Measurements from ENCODE around the gene HACD4. TPM values are rescaled to one million over a fixed set of nuclear protein-coding genes. Genes with fewer than 3 reads are reported as not detected.
A peak's percentile ranks its signal among the peaks of the same experiment; 100 is the strongest.
"Not testable (repeated sequence)": the region's sequence is repeated elsewhere in the genome, so short reads cannot be mapped to it uniquely, and the experiment has no call there.

The HACD4 gene
- total and polyA plus RNA-seq, 2 of the 13 experiments (the other 11 are each of a cell fraction or from before 2014, with no cell fraction given): not detected

DNA sequence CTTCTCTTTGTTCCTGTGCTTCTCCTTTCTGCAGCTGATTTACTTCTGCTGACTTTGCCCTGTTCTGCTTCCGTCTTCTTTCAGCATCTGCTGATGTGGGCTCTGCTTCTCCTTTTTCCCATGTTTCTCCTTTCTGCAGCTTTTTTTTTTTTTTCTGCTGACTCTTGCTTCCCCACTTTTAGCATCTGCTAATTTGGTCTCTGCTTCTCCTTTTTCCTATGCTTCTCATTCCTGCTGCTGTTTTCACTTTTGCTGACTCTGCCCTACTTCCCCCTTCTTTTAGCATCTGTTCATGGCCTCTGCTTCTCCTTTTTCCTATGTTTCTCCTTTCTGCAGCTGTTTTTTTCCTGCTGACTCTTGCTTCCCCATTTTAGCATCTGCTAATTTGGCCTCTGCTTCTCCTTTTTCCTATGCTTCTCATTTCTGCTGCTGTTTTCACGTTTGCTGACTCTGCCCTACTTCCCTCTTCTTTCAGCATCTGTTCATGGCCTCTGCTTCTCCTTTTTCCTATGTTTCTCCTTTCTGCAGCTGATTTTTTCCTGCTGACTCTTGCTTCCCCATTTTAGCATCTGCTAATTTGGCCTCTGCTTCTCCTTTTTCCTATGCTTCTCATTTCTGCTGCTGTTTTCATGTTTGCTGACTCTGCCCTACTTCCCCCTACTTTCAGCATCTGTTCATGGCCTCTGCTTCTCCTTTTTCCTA lies 58.0 kb downstream of the HACD4 start:
- H4K20me1 ChIP-seq (ENCODE audit: insufficient read depth, low read length); H3K4me1 ChIP-seq (ENCODE audit: insufficient read depth, low read length); H3K9me3 ChIP-seq (ENCODE audit: low read length); H3K4me3 ChIP-seq (replicated peaks in 1 of 3; ENCODE audit: insufficient read depth in 1 of 3, low read depth in 2 of 3, low read length in 3 of 3); BruUV-seq (replicated peaks); intact Hi-C loops (cut with micrococcal nuclease; ENCODE audit: unreplicated experiment); H3K27me3 ChIP-seq (ENCODE audit: control insufficient read depth in 1 of 2, insufficient read depth in 2 of 2, low read length in 2 of 2); H3K9ac ChIP-seq (ENCODE audit: insufficient read depth, low read depth, low read length); ATAC-seq; CTCF ChIA-PET (ENCODE audit: low intra/inter-chr PET ratio, low total read pairs); H3K36me3 ChIP-seq (replicated peaks in 1 of 2; ENCODE audit: control insufficient read depth in 1 of 2, insufficient read depth in 2 of 2, low read length in 2 of 2); POLR2A ChIA-PET; H3K27ac ChIP-seq (ENCODE audit: extremely low read length, insufficient read depth, low read length); in situ Hi-C loops (cut with HindIII; ENCODE audit: extremely low pct_ligation_motif_present, low pct_unique_long_range_greater_than_20kb); H3K4me2 ChIP-seq (ENCODE audit: low read depth, low read length); DNase-seq (ENCODE audit: low spot score); FAIRE-seq; H2AFZ ChIP-seq (ENCODE audit: low read length); H3K79me2 ChIP-seq (ENCODE audit: insufficient read depth, low read length): not testable (repeated sequence)
- 61% methylated on average over 2 of the region's 2 CpGs for WGBS (ENCODE audit: low lambda C conversion rate)

DNA sequence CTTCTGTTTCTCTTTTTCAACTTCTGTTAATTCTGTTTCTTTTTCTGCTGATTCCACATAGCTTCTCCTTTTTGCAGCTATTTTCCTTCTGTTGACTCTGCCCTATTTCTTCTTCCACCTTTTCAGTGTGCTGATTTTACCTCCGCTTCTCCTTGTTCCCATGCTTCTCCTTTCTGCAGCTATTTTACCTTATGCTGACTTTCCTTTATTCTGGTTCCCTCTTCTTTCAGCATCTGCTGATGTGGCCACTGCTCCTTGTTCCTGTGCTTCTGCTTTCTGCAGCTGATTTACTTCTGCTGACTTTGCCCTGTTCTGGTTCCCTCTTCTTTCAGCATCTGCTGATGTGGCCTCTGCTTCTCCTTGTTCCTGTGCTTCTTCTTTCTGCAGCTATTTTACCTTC lies 58.8 kb downstream of the HACD4 start:
- CTCF ChIA-PET (ENCODE audit: low intra/inter-chr PET ratio, low total read pairs): no interaction called here
- no peak overlapping the region for H3K4me2 ChIP-seq (ENCODE audit: low read depth, low read length)
- H4K20me1 ChIP-seq (ENCODE audit: insufficient read depth, low read length): no peaks in the 10 kb centered on the region
- no TSS peak for BruUV-seq (replicated peaks)
- no peaks in the 10 kb centered on the region; a peak in 1 of 5 replicates for H3K36me3 ChIP-seq (replicated peaks in 1 of 2; ENCODE audit: control insufficient read depth in 1 of 2, insufficient read depth in 2 of 2, low read length in 2 of 2)
- FAIRE-seq: no peak
- no peak for ATAC-seq
- no peak overlapping the region for H3K9ac ChIP-seq (ENCODE audit: insufficient read depth, low read depth, low read length)
- intact Hi-C loops (cut with micrococcal nuclease; ENCODE audit: unreplicated experiment): no loop called here
- TF ChIP-seq MAFF (IDR thresholded peaks at IDR 0.05; ENCODE audit: low read depth, low read length) (peak; percentile 68), MAFK (conservative IDR thresholded peaks at IDR 0.05 in 1 of 2, IDR thresholded peaks at IDR 0.05 in 1 of 2; ENCODE audit: low read length in 2 of 2) (peak; percentile 44 to 69; a peak in 3 of 4 replicates), NCOR1 (IDR thresholded peaks at IDR 0.05; ENCODE audit: borderline replicate concordance, low read length) (no peak)
- no peak overlapping the region for H3K4me3 ChIP-seq (replicated peaks in 1 of 3; ENCODE audit: insufficient read depth in 1 of 3, low read depth in 2 of 3, low read length in 3 of 3)
- in situ Hi-C loops (cut with HindIII; ENCODE audit: extremely low pct_ligation_motif_present, low pct_unique_long_range_greater_than_20kb): no loop called here
- no peaks in the 10 kb centered on the region for H3K4me1 ChIP-seq (ENCODE audit: insufficient read depth, low read length)
- no peaks in the 10 kb centered on the region for H3K9me3 ChIP-seq (ENCODE audit: low read length)
- POLR2A ChIA-PET: no interaction called here
- no peaks in the 10 kb centered on the region for H3K27me3 ChIP-seq (ENCODE audit: control insufficient read depth in 1 of 2, insufficient read depth in 2 of 2, low read length in 2 of 2)
- WGBS (ENCODE audit: low lambda C conversion rate): 97% methylated on average over 1 of the region's 1 CpG
- no peak overlapping the region for H3K27ac ChIP-seq (ENCODE audit: extremely low read length, insufficient read depth, low read length)
- no peak for DNase-seq (ENCODE audit: low spot score)
- no peaks in the 10 kb centered on the region for H3K79me2 ChIP-seq (ENCODE audit: insufficient read depth, low read length)
- no peak overlapping the region for H2AFZ ChIP-seq (ENCODE audit: low read length)
